GM12875 (cell line): ENCODE data around the gene AKNA.

Source experiments
- H3K4me3 ChIP-seq: one replicate; pipeline ENCODE4 v1.5.1; 2011; ENCODE audit warnings: low read depth, low read length, control low read depth
- TF ChIP-seq, protein P1 (sequence below): IDR thresholded peaks from 2 replicates; pipeline ENCODE4 v1.5.1; 2011; ENCODE audit warnings: low read depth, mild to moderate bottlenecking, control low read depth, inconsistent platforms, low read length, moderate library complexity, borderline replicate concordance; ENCODE audit not compliant: insufficient read depth

Gene AKNA

DNA sequence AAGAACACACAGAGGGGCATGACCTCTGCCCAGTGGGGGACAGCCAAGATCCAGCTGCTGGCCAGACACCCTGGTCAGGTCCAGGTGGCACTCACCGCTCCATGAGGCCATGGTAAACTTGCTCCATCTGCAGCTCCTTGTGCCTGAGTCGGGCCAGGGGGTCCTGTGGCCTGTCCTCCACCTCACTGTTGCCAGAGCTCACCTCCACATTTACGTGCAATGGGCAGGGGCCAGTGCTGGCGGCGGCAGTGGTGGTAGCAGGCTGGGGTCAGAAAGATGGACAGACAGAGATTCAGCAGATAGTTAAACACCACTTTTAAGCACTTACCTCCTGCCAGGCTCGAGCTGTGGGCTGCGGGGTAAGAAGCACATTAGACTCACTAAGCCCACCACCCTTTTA lies 28.0 kb downstream of the AKNA start:
- no peak overlapping the region for H3K4me3 ChIP-seq
- TF ChIP-seq, protein P1, sequence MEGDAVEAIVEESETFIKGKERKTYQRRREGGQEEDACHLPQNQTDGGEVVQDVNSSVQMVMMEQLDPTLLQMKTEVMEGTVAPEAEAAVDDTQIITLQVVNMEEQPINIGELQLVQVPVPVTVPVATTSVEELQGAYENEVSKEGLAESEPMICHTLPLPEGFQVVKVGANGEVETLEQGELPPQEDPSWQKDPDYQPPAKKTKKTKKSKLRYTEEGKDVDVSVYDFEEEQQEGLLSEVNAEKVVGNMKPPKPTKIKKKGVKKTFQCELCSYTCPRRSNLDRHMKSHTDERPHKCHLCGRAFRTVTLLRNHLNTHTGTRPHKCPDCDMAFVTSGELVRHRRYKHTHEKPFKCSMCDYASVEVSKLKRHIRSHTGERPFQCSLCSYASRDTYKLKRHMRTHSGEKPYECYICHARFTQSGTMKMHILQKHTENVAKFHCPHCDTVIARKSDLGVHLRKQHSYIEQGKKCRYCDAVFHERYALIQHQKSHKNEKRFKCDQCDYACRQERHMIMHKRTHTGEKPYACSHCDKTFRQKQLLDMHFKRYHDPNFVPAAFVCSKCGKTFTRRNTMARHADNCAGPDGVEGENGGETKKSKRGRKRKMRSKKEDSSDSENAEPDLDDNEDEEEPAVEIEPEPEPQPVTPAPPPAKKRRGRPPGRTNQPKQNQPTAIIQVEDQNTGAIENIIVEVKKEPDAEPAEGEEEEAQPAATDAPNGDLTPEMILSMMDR: no peak

DNA sequence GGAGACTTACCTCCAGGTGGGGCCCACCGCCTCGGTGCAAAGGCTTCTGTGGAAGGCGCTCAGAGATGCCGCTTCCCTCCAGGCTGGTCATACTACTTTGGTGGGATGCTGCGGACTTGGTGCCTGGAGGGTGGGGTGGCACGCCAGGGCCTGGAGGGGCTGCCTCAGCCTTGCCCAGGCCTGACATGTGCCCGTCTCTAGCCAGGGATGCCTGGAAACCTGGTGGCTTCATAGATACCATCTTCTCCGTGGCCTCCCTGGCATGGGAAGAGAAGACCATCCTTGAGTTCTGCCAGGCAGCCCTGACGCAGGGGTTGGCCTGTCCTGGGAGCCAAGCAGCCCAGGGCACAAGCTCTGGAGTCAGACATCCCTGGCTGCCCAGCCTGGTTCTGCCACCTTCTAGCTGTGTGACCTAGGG lies 29.9 kb downstream of the AKNA start:
- no peak overlapping the region for H3K4me3 ChIP-seq
- TF ChIP-seq, protein P1: no peak

- TF ChIP-seq, protein P1: no peak
- no peak overlapping the region for H3K4me3 ChIP-seq
Measured at GRCh38 chr9:114357360-114357759, 30.4 kb downstream of the AKNA start.

GRCh38 chr9:114356792-114357191 lies 31.0 kb downstream of the AKNA start:
- TF ChIP-seq, protein P1: no peak
- no peak overlapping the region for H3K4me3 ChIP-seq

GRCh38 chr9:114355821-114356220 lies 32.0 kb downstream of the AKNA start:
- H3K4me3 ChIP-seq: no peak overlapping the region
- TF ChIP-seq, protein P1: no peak

GRCh38 chr9:114351932-114352331 lies 35.9 kb downstream of the AKNA start:
- H3K4me3 ChIP-seq: no peak overlapping the region
- TF ChIP-seq, protein P1: no peak

GRCh38 chr9:114350636-114351401 lies 37.0 kb downstream of the AKNA start:
- no peak overlapping the region for H3K4me3 ChIP-seq
- TF ChIP-seq, protein P1: no peak
